Lower leg skin (tissue), 3 donors: ENCODE measurements around the gene C1orf210.

Experiments
- CTCF ChIP-seq, 3 donors: fragments of 450-650 bp; IDR thresholded peaks; one replicate each; pipeline ENCODE4 v1.5.1; 2016; ENCODE audit warnings: antibody characterized with exemption in 3 of 3, mild to moderate bottlenecking in 3 of 3, moderate library complexity in 2 of 3
- POLR2A ChIP-seq, 2 donors: fragments of 450-650 bp; IDR thresholded peaks; one replicate each; pipeline ENCODE4 v1.6.1; 2016 to 2017; ENCODE audit warnings: antibody characterized with exemption in 2 of 2, mild to moderate bottlenecking in 1 of 2, moderate library complexity in 1 of 2

DNA sequence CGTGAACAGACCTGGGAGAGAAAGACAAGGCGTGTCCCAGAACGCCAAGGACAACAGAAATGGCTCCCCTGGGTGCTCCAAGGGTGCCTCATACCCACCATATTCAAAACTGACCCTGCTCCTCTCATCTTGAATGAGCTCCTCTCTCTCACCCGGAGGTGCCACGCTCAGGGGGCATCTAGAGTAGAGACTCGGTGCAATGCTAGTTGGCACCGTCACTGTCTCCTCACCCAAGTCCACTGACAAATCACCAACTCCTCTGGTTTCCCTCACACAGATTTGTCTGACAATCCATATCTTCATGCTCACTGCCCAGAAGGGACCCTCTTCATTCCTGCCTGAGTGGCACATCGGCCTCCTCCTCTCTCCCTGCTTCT, 10.6 kb downstream of the C1orf210 start:
- TF ChIP-seq CTCF (IDR thresholded peaks at IDR 0.05): no peak
- TF ChIP-seq POLR2A (IDR thresholded peaks at IDR 0.05): no peak
